Right renal pelvis (tissue), 4 donors: Measurements from ENCODE around the gene FBXL13. TPM values are rescaled to one million over a fixed set of nuclear protein-coding genes. Genes with fewer than 3 reads are reported as not detected.
"Not testable (repeated sequence)": the region's sequence is repeated elsewhere in the genome, so short reads cannot be mapped to it uniquely, and the experiment has no call there.

Source experiments
- DNase-seq, 4 donors: peaks; one replicate each; pipeline ENCODE4 v3.0.0-alpha.2; 2013; ENCODE audit warnings: low read depth in 4 of 4, low spot score in 3 of 4, missing footprints in 1 of 4
- polyA plus RNA-seq, 4 donors: library from polyadenylated mRNA; unstranded; fragments of 120-200 nt; gene quantifications; one replicate each; pipeline ENCODE4 v1.2.1, GENCODE V29; 2013; ENCODE audit not compliant: insufficient read length in 4 of 4

FBXL13 gene
- polyA plus RNA-seq, 4 donors, result 2.0 to 3.7 (median 2.9) TPM

DNA sequence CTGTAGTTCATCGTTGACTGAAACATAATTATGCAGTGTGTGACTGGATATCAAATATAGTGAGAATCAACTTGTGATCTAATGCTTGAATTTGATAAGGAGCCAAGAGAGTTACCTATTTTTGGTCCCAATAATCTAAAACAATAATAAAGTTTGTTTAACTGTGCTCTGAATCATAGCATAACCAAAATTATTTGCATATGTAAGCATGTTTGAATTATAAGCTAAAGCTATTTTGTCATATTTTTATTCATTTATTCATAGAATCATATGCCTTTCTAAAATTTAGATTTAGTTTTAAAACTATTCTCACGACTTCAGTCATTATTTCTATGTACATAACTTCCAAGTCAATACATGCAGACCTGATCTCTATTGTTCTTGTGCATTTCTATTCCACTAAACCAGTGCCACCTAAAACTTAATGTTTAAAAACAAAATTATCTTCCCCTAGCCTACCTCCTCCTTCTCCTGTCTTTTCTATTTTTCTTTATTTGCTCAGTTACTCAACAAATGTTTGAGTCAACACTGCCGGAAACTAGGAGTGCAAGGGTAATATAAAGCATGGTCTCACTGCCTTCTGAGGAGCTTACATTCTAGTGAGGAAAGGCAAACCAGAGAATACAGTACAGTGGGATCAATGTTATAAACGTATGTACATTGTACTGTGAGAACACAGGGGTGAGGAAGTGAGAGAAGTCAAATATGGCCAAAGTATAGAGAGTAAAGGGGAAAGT, 284.1 kb downstream of the FBXL13 start:
- DNase-seq, result not testable (repeated sequence)

DNA sequence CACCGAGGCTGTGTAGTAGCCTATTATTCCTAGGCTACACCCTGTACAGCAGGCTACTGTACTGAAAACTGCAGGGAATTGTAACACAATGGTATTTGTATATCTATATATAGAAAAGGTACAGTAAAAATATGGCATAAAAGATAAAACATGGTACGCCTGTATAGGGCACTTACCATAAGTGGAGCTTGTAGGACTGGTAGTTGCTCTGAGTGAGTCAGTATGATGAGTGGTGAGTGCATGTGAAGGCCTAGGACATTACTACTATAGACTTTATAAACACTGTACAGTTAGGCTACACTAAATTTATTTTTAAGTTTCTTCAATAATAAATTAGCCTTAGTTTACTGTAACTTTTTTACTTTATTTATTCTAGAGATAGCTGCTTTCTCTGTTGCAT, 285.8 kb downstream of the FBXL13 start:
- DNase-seq, result not testable (repeated sequence)

DNA sequence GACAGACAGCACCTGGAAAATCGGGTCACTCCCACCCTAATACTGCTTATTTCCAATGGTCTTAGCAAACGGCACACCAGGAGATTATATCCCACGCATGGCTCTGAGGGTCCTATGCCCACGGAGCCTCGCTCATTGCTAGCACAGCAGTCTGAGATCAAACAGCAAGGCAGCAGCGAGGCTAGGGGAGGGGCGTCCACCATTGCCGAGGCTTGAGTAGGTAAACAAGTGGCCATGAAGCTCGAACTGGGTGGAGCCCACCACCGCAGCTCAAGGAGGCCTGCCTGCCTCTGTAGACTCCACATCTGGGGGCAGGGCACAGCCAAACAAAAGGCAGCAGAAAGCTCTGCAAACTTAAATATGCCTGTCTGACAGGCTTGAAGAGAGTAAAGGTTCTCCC, 293.7 kb downstream of the FBXL13 start:
- not testable (repeated sequence) for DNase-seq

DNA sequence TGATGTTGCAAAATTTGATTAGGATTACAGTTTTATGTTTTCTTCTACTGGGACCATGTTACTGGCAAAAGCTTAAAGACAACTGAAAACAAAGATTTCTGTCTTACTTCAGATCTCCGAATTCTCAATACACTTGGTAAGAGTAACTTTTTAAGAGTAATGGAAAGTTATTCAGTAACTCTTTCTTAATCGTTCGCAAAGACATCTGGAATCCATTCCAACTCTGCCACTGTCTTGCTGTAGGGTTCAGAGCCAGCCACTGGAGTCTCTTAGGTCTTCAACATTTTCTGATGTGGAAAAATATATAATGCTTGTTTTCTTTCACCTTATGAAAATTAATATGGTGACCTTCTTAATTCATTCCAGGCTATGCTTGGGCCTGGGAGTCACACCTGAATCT, 295.9 kb downstream of the FBXL13 start:
- DNase-seq, result not testable (repeated sequence)

DNA sequence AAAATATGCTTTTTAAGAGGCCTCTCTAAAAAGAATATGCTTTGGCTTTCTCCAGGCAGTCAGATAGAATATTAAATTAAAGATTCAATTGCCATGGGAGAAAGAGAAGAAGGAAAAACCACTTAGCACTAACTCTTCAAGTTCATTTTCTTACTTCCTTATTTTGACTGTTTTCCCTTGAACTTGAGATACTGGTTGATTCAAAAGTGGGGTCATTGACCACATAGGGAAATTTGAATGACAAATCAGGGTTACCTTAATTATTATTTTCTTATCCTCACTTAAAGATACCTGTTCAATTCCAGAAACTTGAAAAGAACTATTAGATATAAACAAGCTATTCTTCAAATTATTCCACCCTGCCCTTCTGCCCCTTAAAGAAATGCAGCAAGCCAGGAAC, 298.4 kb downstream of the FBXL13 start:
- DNase-seq, result not testable (repeated sequence)

DNA sequence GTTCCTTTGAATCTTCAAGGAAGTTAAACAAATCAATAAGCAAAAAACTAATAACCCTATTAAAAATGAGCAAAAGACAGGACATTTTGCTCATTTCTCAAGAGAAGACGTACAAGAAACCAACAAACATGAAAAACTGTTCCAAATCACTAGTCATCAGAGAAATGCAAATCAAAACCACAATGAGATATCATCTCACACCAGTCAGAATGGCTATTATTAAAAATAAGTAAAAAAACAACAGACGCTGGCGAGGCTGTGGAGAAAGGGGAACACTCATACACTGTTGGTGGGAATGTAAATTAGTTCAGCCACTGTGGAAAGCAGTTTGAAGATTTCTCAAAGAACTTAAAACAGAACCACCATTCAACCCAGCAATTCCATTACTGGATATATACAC, 304.1 kb downstream of the FBXL13 start:
- DNase-seq, result not testable (repeated sequence)

DNA sequence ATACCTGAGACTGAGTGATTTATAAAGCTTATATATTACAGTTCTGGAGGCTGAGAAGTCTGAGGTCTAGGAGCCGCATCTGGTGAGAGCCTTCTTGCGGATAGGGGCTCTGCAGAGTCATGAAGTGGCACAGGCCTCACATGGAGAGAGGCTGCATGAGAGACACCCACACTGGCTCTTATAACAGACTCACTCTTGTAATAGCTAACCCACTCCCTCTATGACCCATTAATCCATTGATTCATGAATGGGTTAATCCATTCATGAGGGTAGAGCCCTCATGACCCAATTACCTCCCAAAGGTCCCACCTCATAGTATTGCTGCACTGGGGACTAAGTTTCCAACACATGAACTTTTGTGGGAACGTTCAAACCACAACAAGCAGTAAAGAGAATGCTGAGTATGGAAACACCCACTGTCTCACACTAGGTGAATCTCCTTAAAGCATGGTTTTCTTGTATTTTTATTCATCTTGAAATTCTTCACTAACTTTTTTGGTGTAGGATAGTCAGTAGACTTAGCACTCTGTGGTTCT, 304.9 kb downstream of the FBXL13 start:
- DNase-seq, result not testable (repeated sequence)

DNA sequence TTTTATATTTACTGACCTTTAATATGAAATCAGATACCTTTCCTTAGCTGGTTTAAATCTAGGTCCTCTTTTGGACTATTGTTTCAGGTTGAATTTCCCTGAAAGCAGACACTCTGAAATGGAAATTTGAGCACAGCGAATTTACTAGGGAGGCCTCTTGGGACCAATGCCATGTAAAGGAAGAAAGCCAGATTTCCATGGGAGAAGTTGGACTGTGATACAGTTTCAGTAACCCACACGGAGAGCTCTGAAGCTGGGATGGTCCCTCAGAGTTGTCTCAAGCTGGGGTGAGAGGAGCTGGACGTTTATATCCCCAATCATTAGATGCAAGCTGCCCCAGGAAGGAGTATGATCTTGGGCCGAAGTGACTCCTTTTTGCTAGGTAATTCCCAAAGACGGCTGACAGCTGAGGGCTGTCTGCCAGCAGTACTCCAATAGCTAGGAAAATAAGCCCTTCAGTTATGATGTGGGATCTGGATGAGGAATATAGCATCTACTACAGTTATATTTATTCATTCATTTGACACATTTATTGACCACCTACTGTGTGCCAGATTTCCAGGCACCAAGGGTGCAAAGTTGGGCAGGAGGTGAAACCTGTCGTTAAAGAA, 311.2 kb downstream of the FBXL13 start:
- not testable (repeated sequence) for DNase-seq

Other genes with a start within 250 kb of the FBXL13 start
- 10 to 100 TPM; 75.0 to 97.2 (median 87.6) TPM for gene LRRC17, start 161.8 kb downstream of the FBXL13 start, polyA plus RNA-seq
- gene ARMC10, start 344 bp upstream of the FBXL13 start, polyA plus RNA-seq, result 10 to 100 TPM; 60.0 to 68.1 (median 65.1) TPM
- 10 to 100 TPM; 31.2 to 47.6 (median 40.0) TPM for gene NAPEPLD, start 74.3 kb upstream of the FBXL13 start, polyA plus RNA-seq
- 100 to 1,000 TPM; 101 to 113 (median 104) TPM for gene PMPCB, start 222.6 kb upstream of the FBXL13 start, polyA plus RNA-seq